ENCODE measurements around the gene WHRN.

- TF ChIP-seq MAX (IDR thresholded peaks at IDR 0.05) = no peak
- TF ChIP-seq EGR1 (IDR thresholded peaks at IDR 0.05; ENCODE audit: borderline replicate concordance, low read depth, low read length) = no peak
Measured at GRCh38 chr9:114400772-114401171, 104.5 kb downstream of the WHRN start.

Measured in H1 (cell line).